Common myeloid progenitor, CD34-positive (primary cell): ENCODE data around the gene HMG20B.
"Not testable (repeated sequence)": the region's sequence is repeated elsewhere in the genome, so short reads cannot be mapped to it uniquely, and the experiment has no call there.

ENCODE experiments used
- CTCF ChIA-PET: fragments of 350-600 bp; sonication (Branson Sonifier 250); formaldehyde crosslinking; loops from one replicate; lab custom pipeline; 2021; ENCODE audit warnings: antibody characterized with exemption; lab: Charles Lee
- POLR2A ChIA-PET: fragments of 350-600 bp; sonication (Branson Sonifier 250); formaldehyde crosslinking; loops from one replicate; lab custom pipeline; 2021; ENCODE audit warnings: antibody characterized with exemption; lab: Charles Lee
- DNase-seq, 3 donors: peaks; one replicate each; pipeline versions ENCODE4 v3.0.0 to v3.0.0-alpha.2; 2013
- H3K27ac ChIP-seq, 2 experiments: 1 replicate in 1 of 2; 2 replicates in 1 of 2; pipeline ENCODE4 v1.7.0; 2013; ENCODE audit warnings: inconsistent platforms in 2 of 2, low read length in 2 of 2, mild to moderate bottlenecking in 2 of 2, low read depth in 1 of 2, moderate library complexity in 1 of 2; ENCODE audit not compliant: severe bottlenecking in 2 of 2, insufficient read depth in 1 of 2, poor library complexity in 1 of 2
- H3K27me3 ChIP-seq, 5 experiments: replicated peaks in 2 of 5; 1 replicate in 3 of 5; 2 replicates in 2 of 5; pipeline versions ENCODE4 v1.6.1 to v1.7.0; 2013; ENCODE audit warnings: low read length in 4 of 5, mild to moderate bottlenecking in 2 of 5, moderate library complexity in 2 of 5, inconsistent platforms in 1 of 5; ENCODE audit not compliant: insufficient read depth in 5 of 5, control insufficient read depth in 4 of 5
- H3K36me3 ChIP-seq, 4 experiments: 1 replicate in 2 of 4; 2 replicates in 2 of 4; pipeline versions ENCODE4 v1.6.1 to v1.7.0; 2013; ENCODE audit warnings: low read length in 3 of 4, control low read depth in 1 of 4, mild to moderate bottlenecking in 1 of 4; ENCODE audit not compliant: control insufficient read depth in 4 of 4, insufficient read depth in 4 of 4
- H3K4me1 ChIP-seq, 4 experiments: 1 replicate in 3 of 4; 2 replicates in 1 of 4; pipeline versions ENCODE4 v1.6.1 to v1.7.1; 2013; ENCODE audit warnings: low read length in 3 of 4, mild to moderate bottlenecking in 3 of 4, control low read depth in 1 of 4, inconsistent platforms in 1 of 4, moderate library complexity in 1 of 4; ENCODE audit not compliant: control insufficient read depth in 4 of 4, insufficient read depth in 4 of 4; ENCODE audit errors: control extremely low read depth in 1 of 4
- H3K4me3 ChIP-seq, 7 experiments: 1 replicate in 4 of 7; 2 replicates in 3 of 7; pipeline versions ENCODE4 v1.5.1 to v1.7.0; 2013; ENCODE audit warnings: mild to moderate bottlenecking in 7 of 7, low read length in 6 of 7, moderate library complexity in 6 of 7, inconsistent platforms in 2 of 7, low read depth in 2 of 7, control low read depth in 1 of 7; ENCODE audit not compliant: insufficient read depth in 4 of 7, control insufficient read depth in 1 of 7; ENCODE audit errors: extremely low read depth in 1 of 7
- H3K9me3 ChIP-seq, 5 experiments: 1 replicate in 4 of 5; 2 replicates in 1 of 5; pipeline versions ENCODE4 v1.6.1 to v1.7.1; 2013; ENCODE audit warnings: low read length in 4 of 5, mild to moderate bottlenecking in 2 of 5, inconsistent platforms in 1 of 5, low read depth in 1 of 5, moderate library complexity in 1 of 5; ENCODE audit not compliant: control insufficient read depth in 4 of 5, insufficient read depth in 2 of 5; ENCODE audit errors: control extremely low read depth in 1 of 5
- WGBS: methylation state at CpG from one replicate; pipeline ENCODE4 v1.1.5; 2013; ENCODE audit not compliant: insufficient coverage; 5-methylcytosine and 5-hydroxymethylcytosine counted together

HMG20B gene

DNA sequence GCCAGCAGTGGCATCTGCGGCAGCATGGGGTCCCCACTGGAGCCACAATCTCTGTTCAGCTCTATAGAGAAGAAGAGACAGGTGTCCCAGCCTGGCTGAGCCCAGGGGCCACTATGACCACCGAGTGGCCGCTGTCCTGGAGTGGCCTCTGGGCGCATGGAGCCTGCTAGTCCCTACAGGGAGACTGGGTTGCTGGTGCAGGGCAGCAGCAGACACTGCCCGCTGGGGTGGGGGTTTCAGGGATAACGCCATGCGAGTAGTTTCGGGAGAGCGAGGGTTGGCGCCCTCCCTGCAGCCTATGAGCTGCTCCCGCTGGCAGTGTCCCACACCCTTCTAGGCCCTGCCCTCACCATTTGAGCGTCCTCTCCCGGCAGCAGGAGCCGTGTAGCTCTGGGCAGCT lies 44.7 kb upstream of the HMG20B start:
- no peak for DNase-seq
- Histone ChIP-seq H3K9me3 (no peaks in the 10 kb centered on the region), H3K4me1 (no peaks in the 10 kb centered on the region), H3K36me3 (peaks cover 8 to 80% (median 47%) of the 10 kb centered on the region in 4 experiments), H3K27ac (no peak overlapping the region), H3K4me3 (no peak overlapping the region), H3K27me3 (no peaks in the 10 kb centered on the region)
- POLR2A ChIA-PET = no interaction called here
- WGBS = 98% methylated on average over 13 of the region's 14 CpGs
- CTCF ChIA-PET = interaction anchor here (0.9 kb wide), 1 partner anchor 17 kb away, joined by 3 read pairs; no protein-coding TSS in a partner anchor

DNA sequence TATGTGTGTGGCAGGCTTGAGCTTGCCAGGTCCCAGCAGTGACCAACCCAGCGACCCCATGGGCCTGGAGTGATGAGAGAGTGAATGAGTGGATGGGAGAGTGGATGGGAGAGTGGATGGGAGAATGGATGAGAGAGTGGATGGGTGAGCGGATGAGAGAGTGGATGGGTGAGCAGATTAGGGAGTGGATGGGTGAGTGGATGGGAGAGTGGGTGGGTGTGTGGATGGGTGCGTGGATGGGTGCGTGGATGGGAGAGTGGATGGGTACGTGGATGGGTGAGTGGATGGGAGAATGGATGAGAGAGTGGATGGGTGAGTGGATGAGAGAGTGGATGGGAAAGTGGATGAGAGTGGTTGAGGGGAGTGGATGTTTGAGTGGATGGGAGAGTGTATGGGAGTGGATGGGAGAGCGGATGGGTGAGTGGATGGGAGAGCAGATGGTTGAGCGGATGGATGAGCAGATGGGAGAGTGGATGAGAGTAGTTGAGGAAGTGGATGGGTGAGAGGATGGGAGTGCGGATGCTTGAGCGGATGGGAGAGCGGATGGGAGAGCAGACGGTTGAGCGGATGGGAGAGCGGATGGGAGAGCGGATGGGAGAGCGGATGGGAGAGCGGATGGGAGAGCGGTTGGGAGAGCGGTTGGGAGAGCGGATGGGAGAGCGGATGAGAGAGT lies 44.1 kb upstream of the HMG20B start:
- ChIA-PET POLR2A (no interaction called here), CTCF (no interaction called here)
- no peak for DNase-seq
- H3K4me1 ChIP-seq = no peaks in the 10 kb centered on the region
- no peaks in the 10 kb centered on the region for H3K27me3 ChIP-seq
- peaks cover 11 to 80% (median 50%) of the 10 kb centered on the region in 4 experiments for H3K36me3 ChIP-seq
- no peak overlapping the region for H3K27ac ChIP-seq
- WGBS = 99% methylated on average over 13 of the region's 20 CpGs
- no peak overlapping the region for H3K4me3 ChIP-seq
- no peaks in the 10 kb centered on the region for H3K9me3 ChIP-seq

DNA sequence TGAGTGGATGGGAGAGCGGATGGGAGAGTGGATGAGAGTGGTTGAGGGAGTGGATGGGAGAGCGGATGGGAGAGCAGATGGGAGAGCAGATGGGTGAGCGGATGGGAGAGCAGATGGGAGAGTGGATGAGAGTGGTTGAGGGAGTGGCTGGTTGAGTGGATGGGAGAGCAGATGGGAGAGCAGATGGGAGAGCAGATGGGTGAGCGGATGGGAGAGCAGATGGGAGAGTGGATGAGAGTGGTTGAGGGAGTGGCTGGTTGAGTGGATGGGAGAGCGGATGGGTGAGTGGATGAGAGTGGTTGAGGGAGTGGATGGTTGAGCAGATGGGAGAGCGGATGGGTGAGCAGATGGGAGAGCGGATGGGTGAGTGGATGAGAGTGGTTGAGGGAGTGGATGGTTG lies 43.4 kb upstream of the HMG20B start:
- POLR2A ChIA-PET, CTCF ChIA-PET, H3K4me1 ChIP-seq, H3K27me3 ChIP-seq, H3K27ac ChIP-seq, DNase-seq, H3K4me3 ChIP-seq, H3K9me3 ChIP-seq: not testable (repeated sequence)
- WGBS = 97% methylated on average over 5 of the region's 7 CpGs
- peaks cover 11 to 79% (median 48%) of the 10 kb centered on the region in 4 experiments for H3K36me3 ChIP-seq

DNA sequence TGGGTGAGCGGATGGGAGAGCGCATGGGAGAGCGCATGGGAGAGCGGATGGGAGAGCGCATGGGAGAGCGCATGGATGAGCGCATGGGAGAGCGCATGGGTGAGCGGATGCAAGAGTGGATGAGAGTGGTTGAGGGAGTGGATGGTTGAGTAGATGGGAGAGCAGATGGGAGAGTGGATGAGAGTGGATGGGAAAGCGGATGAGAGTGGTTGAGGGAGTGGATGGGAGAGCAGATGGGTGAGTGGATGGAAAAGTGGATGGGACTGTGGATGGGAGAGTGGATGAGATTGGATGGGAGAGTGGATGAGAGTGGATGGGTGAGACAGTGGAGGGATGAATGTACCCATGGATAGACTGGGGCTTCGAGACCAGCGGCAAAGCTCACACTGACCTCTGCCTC lies 42.4 kb upstream of the HMG20B start:
- POLR2A ChIA-PET = no interaction called here
- no peak overlapping the region for H3K27ac ChIP-seq

DNA sequence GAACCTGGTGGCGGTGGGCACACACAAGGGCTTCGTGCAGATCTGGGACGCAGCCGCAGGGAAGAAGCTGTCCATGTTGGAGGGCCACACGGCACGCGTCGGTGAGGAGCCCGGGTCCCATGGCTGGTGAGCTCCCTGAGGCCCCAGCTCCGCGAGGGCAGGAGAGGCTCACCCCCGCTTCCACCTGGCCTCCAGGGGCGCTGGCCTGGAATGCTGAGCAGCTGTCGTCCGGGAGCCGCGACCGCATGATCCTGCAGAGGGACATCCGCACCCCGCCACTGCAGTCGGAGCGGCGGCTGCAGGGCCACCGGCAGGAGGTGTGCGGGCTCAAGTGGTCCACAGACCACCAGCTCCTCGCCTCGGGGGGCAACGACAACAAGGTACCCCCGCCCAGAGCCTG lies 41.0 kb upstream of the HMG20B start:
- Histone ChIP-seq H3K27me3 (no peaks in the 10 kb centered on the region), H3K27ac (no peak overlapping the region), H3K4me3 (no peak overlapping the region), H3K4me1 (no peaks in the 10 kb centered on the region), H3K36me3 (peaks cover 17 to 83% (median 49%) of the 10 kb centered on the region in 4 experiments), H3K9me3 (no peaks in the 10 kb centered on the region)
- WGBS = 96% methylated on average over 27 of the region's 29 CpGs
- ChIA-PET POLR2A (no interaction called here), CTCF (interaction anchor here (1.2 to 1.4 kb wide), 2 partner anchors 13 to 48 kb away, joined by 4 to 6 read pairs; partner anchors contain the start of gene SMIM44)
- DNase-seq = no peak

More for the DNA sequence above, 42.4 kb upstream of the HMG20B start:
- 98% methylated on average over 7 of the region's 12 CpGs for WGBS
- CTCF ChIA-PET = no interaction called here
- H3K36me3 ChIP-seq = peaks cover 19 to 81% (median 49%) of the 10 kb centered on the region in 4 experiments
- no peaks in the 10 kb centered on the region for H3K9me3 ChIP-seq
- H3K27me3 ChIP-seq = no peaks in the 10 kb centered on the region
- no peaks in the 10 kb centered on the region for H3K4me1 ChIP-seq
- H3K4me3 ChIP-seq = no peak overlapping the region
- no peak for DNase-seq

DNA sequence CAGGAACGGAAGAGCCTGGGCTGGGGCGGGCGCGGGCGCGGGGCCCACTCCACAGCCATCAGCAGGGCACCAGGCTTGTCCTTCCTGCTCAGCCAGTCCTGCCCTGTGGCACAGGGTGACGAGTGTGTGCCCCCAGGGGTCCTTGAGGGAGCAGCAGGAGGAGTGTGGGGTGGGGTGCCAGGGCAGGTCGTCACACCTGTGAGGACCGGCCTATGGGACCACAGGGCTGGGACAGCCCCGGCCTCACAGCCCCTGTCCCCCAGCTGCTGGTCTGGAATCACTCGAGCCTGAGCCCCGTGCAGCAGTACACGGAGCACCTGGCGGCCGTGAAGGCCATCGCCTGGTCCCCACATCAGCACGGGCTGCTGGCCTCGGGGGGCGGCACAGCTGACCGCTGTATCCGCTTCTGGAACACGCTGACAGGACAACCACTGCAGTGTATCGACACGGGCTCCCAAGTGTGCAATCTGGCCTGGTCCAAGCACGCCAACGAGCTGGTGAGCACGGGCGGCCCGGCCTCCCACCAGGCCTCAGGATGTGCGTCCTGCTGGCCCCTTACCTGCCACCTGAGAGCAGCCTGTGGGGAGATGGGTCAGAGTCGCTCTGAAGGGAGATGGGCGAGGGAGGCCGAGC lies 40.5 kb upstream of the HMG20B start:
- 98% methylated on average over 27 of the region's 33 CpGs for WGBS
- ChIA-PET POLR2A (no interaction called here), CTCF (interaction anchor here (1.4 kb wide), 1 partner anchor 48 kb away, joined by 6 read pairs; the partner anchor contains the start of gene SMIM44)
- Histone ChIP-seq H3K36me3 (peaks cover 17 to 79% (median 46%) of the 10 kb centered on the region in 4 experiments), H3K4me3 (no peak overlapping the region), H3K27ac (no peak overlapping the region), H3K4me1 (peaks cover 0 to 3% (median 0%) of the 10 kb centered on the region in 4 experiments), H3K9me3 (no peaks in the 10 kb centered on the region), H3K27me3 (no peaks in the 10 kb centered on the region)
- no peak for DNase-seq

DNA sequence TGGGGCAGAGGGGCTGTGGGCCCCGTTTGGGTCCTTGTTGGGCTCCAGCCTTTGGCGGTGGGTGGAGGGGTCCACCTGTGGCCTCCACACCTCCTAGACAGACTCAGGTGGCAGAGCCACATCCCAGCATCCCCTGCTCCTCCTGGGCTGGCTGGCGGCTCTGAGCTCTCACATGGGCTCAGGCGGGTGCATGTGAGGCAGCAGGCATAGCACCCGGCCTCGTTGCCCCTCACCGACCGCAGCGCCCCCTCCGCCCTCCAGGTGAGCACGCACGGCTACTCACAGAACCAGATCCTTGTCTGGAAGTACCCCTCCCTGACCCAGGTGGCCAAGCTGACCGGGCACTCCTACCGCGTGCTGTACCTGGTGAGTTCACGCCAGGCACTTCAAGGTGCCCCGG lies 39.7 kb upstream of the HMG20B start:
- POLR2A ChIA-PET = no interaction called here
- peaks cover 17 to 76% (median 45%) of the 10 kb centered on the region in 4 experiments for H3K36me3 ChIP-seq

More for the DNA sequence above, 39.7 kb upstream of the HMG20B start:
- peaks cover 0 to 4% (median 0%) of the 10 kb centered on the region in 4 experiments for H3K4me1 ChIP-seq
- 94% methylated on average over 12 of the region's 17 CpGs for WGBS
- DNase-seq = no peak
- no peak overlapping the region for H3K27ac ChIP-seq
- CTCF ChIA-PET = no interaction called here
- H3K4me3 ChIP-seq = no peak overlapping the region
- H3K9me3 ChIP-seq = no peaks in the 10 kb centered on the region
- H3K27me3 ChIP-seq = no peaks in the 10 kb centered on the region
